Activated B cell treated with CpG ODN at 0.5 μM for 24 hours (primary cell): Measurements from ENCODE around the gene BCLAF3. TPM values are rescaled to one million over a fixed set of nuclear protein-coding genes. Genes with fewer than 3 reads are reported as not detected.
A peak's percentile ranks its signal among the peaks of the same experiment; 100 is the strongest.

Experiments
- ATAC-seq: fragments of 200-7000 bp; cut with Tn5 transposase; one replicate; pipeline ENCODE4 v1.10.0; 2021; ENCODE audit warnings: low read depth, mild to moderate bottlenecking, moderate library complexity
- CTCF ChIA-PET: fragments of 350-600 bp; sonication (Branson Sonifier 250); formaldehyde crosslinking; loops from one replicate; lab custom pipeline; 2021; ENCODE audit warnings: antibody characterized with exemption; lab: Charles Lee
- POLR2A ChIA-PET: fragments of 350-600 bp; sonication (Branson Sonifier 250); formaldehyde crosslinking; loops from one replicate; lab custom pipeline; 2021; ENCODE audit warnings: antibody characterized with exemption; lab: Charles Lee
- DNase-seq: peaks from one replicate; pipeline ENCODE4 v3.0.0; 2022
- H3K27ac Mint-ChIP-seq: one replicate; pipeline ENCODE4 v1.8.0; 2020; ENCODE audit warnings: mixed read lengths
- H3K27me3 Mint-ChIP-seq: one replicate; pipeline ENCODE4 v1.8.0; 2021; ENCODE audit warnings: mixed read lengths
- H3K36me3 Mint-ChIP-seq: one replicate; pipeline ENCODE4 v1.8.0; 2021; ENCODE audit warnings: low read depth, mixed read lengths
- H3K4me1 Mint-ChIP-seq: one replicate; pipeline ENCODE4 v1.8.0; 2021; ENCODE audit warnings: mixed read lengths
- H3K4me3 Mint-ChIP-seq: one replicate; pipeline ENCODE4 v1.8.0; 2020; ENCODE audit warnings: mild to moderate bottlenecking, mixed read lengths
- H3K9me3 Mint-ChIP-seq: one replicate; pipeline ENCODE4 v1.8.0; 2020; ENCODE audit warnings: mixed read lengths
- intact Hi-C: fragments of 100-400 bp; cut with micrococcal nuclease; formaldehyde crosslinking; loops from one replicate; pipeline ENCODE4 v1.15.1; 2024
- total RNA-seq: library from RNA; stranded (reverse); gene quantifications from 2 replicates; pipeline ENCODE4 v1.2.3, GENCODE V29; 2022
- TF ChIP-seq, protein P1 (sequence below): fragments of 200-600 bp; IDR thresholded peaks from one replicate; pipeline ENCODE4 v1.8.0; 2022; ENCODE audit warnings: antibody characterized with exemption, mild to moderate bottlenecking

BCLAF3 gene
- total RNA-seq, 1 donor from 2014 or later: 15.3 TPM

GRCh38 chrX:19991350-19991718 lies 473 bp upstream of the BCLAF3 start:
- H3K27me3 Mint-ChIP-seq: no peaks in the 10 kb centered on the region
- no peak for DNase-seq
- ChIA-PET CTCF (interaction anchor here (1.0 to 1.1 kb wide), 2 partner anchors 86 to 351 kb away, joined by 3 to 4 read pairs; no protein-coding TSS in a partner anchor), POLR2A (no interaction called here)
- H3K4me3 Mint-ChIP-seq: peak overlapping the region; percentile 83
- peak overlapping the region; percentile 85 for H3K27ac Mint-ChIP-seq
- TF ChIP-seq, protein P1, sequence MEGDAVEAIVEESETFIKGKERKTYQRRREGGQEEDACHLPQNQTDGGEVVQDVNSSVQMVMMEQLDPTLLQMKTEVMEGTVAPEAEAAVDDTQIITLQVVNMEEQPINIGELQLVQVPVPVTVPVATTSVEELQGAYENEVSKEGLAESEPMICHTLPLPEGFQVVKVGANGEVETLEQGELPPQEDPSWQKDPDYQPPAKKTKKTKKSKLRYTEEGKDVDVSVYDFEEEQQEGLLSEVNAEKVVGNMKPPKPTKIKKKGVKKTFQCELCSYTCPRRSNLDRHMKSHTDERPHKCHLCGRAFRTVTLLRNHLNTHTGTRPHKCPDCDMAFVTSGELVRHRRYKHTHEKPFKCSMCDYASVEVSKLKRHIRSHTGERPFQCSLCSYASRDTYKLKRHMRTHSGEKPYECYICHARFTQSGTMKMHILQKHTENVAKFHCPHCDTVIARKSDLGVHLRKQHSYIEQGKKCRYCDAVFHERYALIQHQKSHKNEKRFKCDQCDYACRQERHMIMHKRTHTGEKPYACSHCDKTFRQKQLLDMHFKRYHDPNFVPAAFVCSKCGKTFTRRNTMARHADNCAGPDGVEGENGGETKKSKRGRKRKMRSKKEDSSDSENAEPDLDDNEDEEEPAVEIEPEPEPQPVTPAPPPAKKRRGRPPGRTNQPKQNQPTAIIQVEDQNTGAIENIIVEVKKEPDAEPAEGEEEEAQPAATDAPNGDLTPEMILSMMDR: no peak
- peaks cover 15% of the 10 kb centered on the region for H3K4me1 Mint-ChIP-seq
- intact Hi-C loops: loop anchor here (1.0 to 2.0 kb wide), 8 partner anchors 70 to 1007 kb away; partner anchors contain the start of genes EIF1AX and PHKA2
- H3K36me3 Mint-ChIP-seq: peaks cover 4% of the 10 kb centered on the region
- H3K9me3 Mint-ChIP-seq: no peaks in the 10 kb centered on the region
- ATAC-seq: no peak

GRCh38 chrX:19990151-19990555 lies 708 bp downstream of the BCLAF3 start:
- no peaks in the 10 kb centered on the region for H3K27me3 Mint-ChIP-seq
- H3K9me3 Mint-ChIP-seq: no peaks in the 10 kb centered on the region
- ChIA-PET POLR2A (interaction anchor here (0.6 kb wide), 1 partner anchor 125 kb away, joined by 3 read pairs; no protein-coding TSS in a partner anchor), CTCF (no interaction called here)
- H3K36me3 Mint-ChIP-seq: peaks cover 6% of the 10 kb centered on the region
- peak overlapping the region; percentile 85 for H3K27ac Mint-ChIP-seq
- intact Hi-C loops: loop anchor here (2.0 kb wide), 2 partner anchors 151 to 1005 kb away; partner anchors contain the start of genes EIF1AX and PHKA2
- TF ChIP-seq, protein P1: no peak
- peaks cover 16% of the 10 kb centered on the region for H3K4me1 Mint-ChIP-seq
- ATAC-seq (no peak), DNase-seq (no peak)
- H3K4me3 Mint-ChIP-seq: peak overlapping the region; percentile 86

DNA sequence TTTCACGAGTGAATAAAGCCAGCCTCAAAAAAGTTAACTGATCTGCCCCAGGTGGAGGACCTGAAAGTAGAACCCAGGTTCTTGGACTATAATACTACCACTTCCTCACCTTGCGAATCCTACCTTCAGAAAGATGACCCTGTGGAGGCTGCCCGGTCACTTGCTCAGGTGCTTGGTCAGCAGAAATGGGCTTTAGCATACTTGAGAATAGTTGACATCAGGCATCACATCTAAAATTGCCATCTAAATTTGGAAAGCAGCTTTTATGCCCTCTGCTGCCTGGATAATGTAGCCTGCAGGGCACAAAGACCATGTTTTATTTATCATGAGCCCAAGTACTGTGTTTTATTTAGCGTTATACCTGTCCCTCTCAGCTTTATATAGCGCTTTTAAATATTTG lies 3.0 kb downstream of the BCLAF3 start:
- intact Hi-C loops: no loop called here
- ChIA-PET POLR2A (no interaction called here), CTCF (interaction anchor here (1.3 kb wide), 1 partner anchor 83 kb away, joined by 4 read pairs; no protein-coding TSS in a partner anchor)
- ATAC-seq (no peak), DNase-seq (no peak)
- Mint-ChIP-seq H3K36me3 (peaks cover 6% of the 10 kb centered on the region), H3K27ac (no peak overlapping the region), H3K27me3 (no peaks in the 10 kb centered on the region), H3K9me3 (no peaks in the 10 kb centered on the region), H3K4me3 (no peak overlapping the region), H3K4me1 (peaks cover 16% of the 10 kb centered on the region)
- TF ChIP-seq, protein P1: no peak

DNA sequence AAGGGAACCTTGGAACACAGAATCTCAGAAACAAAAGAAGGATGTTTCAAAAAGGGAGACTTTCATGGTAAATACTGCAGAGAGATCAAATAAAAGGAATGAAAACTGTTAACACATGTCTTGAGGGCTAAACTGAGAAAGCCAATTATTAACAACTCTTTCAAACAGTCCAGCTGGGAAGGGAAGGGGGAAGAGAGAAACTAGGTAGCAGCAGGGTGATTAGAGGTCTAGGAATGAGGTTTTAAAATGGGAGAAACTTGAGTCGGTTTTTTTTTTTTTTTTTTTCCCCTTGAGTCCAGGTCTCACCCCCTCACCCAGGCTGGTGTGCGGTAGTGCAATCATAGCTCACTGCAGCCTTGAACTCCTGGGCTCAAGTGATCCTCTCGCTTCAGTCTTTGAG lies 4.3 kb downstream of the BCLAF3 start:
- Mint-ChIP-seq H3K4me3 (no peak overlapping the region), H3K27ac (peak overlapping the region; percentile 46), H3K9me3 (no peaks in the 10 kb centered on the region), H3K27me3 (no peaks in the 10 kb centered on the region), H3K4me1 (peaks cover 19% of the 10 kb centered on the region), H3K36me3 (peaks cover 6% of the 10 kb centered on the region)
- CTCF ChIA-PET: interaction anchor here (0.6 kb wide), 1 partner anchor 423 kb away, joined by 6 read pairs; no protein-coding TSS in a partner anchor
- intact Hi-C loops: no loop called here
- DNase-seq: no peak
- POLR2A ChIA-PET: no interaction called here
- no peak for ATAC-seq
- TF ChIP-seq, protein P1: no peak

DNA sequence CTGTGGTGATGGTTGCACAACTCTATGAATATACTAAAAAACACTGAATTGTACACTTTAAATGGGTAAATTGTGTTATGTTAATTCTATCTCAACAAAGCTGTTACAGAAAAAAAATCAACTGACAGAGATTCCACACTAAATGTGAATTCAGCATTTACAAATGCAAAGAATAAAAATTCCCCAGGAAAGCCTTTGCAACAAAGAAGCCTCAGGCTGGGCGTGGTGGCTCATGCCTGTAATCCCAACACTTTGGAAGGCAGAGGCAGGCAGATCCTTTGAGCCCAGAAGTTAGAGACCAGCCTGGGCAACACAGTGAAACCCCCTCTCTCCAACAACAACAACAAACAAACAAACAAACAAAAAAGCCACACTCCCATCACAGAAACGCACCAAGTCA lies 8.9 kb downstream of the BCLAF3 start:
- POLR2A ChIA-PET: no interaction called here
- Mint-ChIP-seq H3K36me3 (peaks cover 14% of the 10 kb centered on the region), H3K27ac (no peak overlapping the region), H3K4me3 (no peak overlapping the region), H3K9me3 (peaks cover 3% of the 10 kb centered on the region), H3K4me1 (peaks cover 19% of the 10 kb centered on the region), H3K27me3 (no peaks in the 10 kb centered on the region)
- intact Hi-C loops: no loop called here
- CTCF ChIA-PET: no interaction called here
- DNase-seq (no peak), ATAC-seq (no peak)
- TF ChIP-seq, protein P1: no peak
